ENCODE data around the gene SETBP1.

DNA sequence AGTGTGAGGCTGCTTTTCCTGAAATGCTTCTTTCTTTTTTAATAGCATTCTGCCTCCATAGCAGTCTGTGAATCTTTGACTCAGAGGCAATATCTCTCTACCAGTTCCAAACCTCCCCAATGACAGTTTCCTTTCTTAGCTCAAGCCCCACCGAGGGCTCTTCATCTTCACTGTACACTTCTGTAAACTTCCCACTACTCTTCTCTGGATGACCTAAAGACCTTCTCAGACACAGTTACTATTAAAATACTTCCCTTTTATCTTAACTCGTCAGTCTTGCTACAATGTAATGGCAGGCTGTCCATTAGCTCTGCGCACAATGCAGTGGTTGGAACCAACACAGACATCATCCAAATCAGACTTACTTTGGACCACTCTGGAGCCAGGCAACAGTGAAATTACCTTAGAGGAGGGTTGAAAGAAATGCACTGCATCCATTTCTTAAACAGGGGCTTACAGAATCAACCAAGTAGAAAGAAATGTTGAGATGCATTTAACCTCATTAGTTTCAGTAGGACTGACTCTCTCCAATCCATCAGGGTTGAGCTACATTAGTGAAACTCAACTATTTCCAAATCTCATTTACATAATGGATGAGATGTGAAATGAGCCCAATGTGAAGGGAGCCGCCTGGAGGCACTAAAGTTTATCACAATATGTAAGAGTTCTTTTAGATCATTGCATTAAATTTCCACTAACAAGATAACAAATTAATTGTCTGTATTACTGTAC is 343.8 kb downstream of the SETBP1 start:
- TF ChIP-seq, protein P1, sequence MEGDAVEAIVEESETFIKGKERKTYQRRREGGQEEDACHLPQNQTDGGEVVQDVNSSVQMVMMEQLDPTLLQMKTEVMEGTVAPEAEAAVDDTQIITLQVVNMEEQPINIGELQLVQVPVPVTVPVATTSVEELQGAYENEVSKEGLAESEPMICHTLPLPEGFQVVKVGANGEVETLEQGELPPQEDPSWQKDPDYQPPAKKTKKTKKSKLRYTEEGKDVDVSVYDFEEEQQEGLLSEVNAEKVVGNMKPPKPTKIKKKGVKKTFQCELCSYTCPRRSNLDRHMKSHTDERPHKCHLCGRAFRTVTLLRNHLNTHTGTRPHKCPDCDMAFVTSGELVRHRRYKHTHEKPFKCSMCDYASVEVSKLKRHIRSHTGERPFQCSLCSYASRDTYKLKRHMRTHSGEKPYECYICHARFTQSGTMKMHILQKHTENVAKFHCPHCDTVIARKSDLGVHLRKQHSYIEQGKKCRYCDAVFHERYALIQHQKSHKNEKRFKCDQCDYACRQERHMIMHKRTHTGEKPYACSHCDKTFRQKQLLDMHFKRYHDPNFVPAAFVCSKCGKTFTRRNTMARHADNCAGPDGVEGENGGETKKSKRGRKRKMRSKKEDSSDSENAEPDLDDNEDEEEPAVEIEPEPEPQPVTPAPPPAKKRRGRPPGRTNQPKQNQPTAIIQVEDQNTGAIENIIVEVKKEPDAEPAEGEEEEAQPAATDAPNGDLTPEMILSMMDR (conservative IDR thresholded peaks at IDR 0.05; ENCODE audit: low read depth, low read length) = no peak
- TF ChIP-seq MAZ (IDR thresholded peaks at IDR 0.05; ENCODE audit: borderline replicate concordance, low read depth, low read length) = no peak
- TF ChIP-seq MAFK (IDR thresholded peaks at IDR 0.05; ENCODE audit: low read depth, low read length) = no peak
- TF ChIP-seq MXI1 (IDR thresholded peaks at IDR 0.05; ENCODE audit: borderline replicate concordance, low read depth, low read length) = no peak
- TF ChIP-seq, protein P2, sequence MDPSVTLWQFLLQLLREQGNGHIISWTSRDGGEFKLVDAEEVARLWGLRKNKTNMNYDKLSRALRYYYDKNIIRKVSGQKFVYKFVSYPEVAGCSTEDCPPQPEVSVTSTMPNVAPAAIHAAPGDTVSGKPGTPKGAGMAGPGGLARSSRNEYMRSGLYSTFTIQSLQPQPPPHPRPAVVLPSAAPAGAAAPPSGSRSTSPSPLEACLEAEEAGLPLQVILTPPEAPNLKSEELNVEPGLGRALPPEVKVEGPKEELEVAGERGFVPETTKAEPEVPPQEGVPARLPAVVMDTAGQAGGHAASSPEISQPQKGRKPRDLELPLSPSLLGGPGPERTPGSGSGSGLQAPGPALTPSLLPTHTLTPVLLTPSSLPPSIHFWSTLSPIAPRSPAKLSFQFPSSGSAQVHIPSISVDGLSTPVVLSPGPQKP (IDR thresholded peaks at IDR 0.05; ENCODE audit: borderline replicate concordance, low read depth, low read length) = no peak
- TF ChIP-seq RAD21 (IDR thresholded peaks at IDR 0.05; ENCODE audit: low read length) = no peak
- TF ChIP-seq SMC3 (IDR thresholded peaks at IDR 0.05; ENCODE audit: low read depth, low read length) = no peak
- TF ChIP-seq CHD1 (IDR thresholded peaks at IDR 0.05; ENCODE audit: low read depth, low read length) = no peak
- TF ChIP-seq, protein P3, sequence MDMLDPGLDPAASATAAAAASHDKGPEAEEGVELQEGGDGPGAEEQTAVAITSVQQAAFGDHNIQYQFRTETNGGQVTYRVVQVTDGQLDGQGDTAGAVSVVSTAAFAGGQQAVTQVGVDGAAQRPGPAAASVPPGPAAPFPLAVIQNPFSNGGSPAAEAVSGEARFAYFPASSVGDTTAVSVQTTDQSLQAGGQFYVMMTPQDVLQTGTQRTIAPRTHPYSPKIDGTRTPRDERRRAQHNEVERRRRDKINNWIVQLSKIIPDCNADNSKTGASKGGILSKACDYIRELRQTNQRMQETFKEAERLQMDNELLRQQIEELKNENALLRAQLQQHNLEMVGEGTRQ (IDR thresholded peaks at IDR 0.05; ENCODE audit: low read depth, low read length) = no peak
- no peak for TF ChIP-seq POLR2A (IDR thresholded peaks at IDR 0.05; ENCODE audit: low read depth, low read length)
- TF ChIP-seq CEBPB (IDR thresholded peaks at IDR 0.05; ENCODE audit: low read depth, low read length) = no peak

Measured in IMR-90 (cell line).